Measurements from ENCODE around the gene DEFB126.
"Not testable (repeated sequence)": the region's sequence is repeated elsewhere in the genome, so short reads cannot be mapped to it uniquely, and the experiment has no call there.

DNA sequence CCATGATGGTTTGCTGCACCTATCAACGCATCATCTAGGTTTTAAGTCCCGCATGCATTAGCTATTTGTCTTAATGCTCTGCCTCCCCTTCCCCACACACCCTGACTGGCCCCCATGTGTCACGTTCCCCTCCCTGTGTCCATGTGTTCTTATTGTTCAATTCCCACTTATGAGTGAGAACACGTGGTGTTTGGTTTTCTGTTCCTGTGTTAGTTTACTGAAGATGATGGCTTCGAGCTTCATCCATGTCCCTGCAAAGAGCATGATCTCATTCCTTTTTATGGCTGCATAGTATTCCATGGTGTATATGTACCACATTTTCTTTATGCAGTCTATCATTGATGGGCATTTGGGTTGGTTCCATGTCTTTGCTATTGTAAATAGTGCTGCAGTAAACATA lies 44.7 kb upstream of the DEFB126 start:
- not testable (repeated sequence) for TF ChIP-seq POLR2A, POLR2AphosphoS5 (IDR thresholded peaks at IDR 0.05)
- TF ChIP-seq, protein P1, sequence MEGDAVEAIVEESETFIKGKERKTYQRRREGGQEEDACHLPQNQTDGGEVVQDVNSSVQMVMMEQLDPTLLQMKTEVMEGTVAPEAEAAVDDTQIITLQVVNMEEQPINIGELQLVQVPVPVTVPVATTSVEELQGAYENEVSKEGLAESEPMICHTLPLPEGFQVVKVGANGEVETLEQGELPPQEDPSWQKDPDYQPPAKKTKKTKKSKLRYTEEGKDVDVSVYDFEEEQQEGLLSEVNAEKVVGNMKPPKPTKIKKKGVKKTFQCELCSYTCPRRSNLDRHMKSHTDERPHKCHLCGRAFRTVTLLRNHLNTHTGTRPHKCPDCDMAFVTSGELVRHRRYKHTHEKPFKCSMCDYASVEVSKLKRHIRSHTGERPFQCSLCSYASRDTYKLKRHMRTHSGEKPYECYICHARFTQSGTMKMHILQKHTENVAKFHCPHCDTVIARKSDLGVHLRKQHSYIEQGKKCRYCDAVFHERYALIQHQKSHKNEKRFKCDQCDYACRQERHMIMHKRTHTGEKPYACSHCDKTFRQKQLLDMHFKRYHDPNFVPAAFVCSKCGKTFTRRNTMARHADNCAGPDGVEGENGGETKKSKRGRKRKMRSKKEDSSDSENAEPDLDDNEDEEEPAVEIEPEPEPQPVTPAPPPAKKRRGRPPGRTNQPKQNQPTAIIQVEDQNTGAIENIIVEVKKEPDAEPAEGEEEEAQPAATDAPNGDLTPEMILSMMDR (IDR thresholded peaks at IDR 0.05): not testable (repeated sequence)
